Measurements from ENCODE around the gene LAMB4. TPM values are rescaled to one million over a fixed set of nuclear protein-coding genes. Genes with fewer than 3 reads are reported as not detected.

Gene LAMB4
- total and polyA plus RNA-seq, 2 of the 8 experiments (the other 6 are each of a cell fraction or from before 2014, with no cell fraction given) = not detected

DNA sequence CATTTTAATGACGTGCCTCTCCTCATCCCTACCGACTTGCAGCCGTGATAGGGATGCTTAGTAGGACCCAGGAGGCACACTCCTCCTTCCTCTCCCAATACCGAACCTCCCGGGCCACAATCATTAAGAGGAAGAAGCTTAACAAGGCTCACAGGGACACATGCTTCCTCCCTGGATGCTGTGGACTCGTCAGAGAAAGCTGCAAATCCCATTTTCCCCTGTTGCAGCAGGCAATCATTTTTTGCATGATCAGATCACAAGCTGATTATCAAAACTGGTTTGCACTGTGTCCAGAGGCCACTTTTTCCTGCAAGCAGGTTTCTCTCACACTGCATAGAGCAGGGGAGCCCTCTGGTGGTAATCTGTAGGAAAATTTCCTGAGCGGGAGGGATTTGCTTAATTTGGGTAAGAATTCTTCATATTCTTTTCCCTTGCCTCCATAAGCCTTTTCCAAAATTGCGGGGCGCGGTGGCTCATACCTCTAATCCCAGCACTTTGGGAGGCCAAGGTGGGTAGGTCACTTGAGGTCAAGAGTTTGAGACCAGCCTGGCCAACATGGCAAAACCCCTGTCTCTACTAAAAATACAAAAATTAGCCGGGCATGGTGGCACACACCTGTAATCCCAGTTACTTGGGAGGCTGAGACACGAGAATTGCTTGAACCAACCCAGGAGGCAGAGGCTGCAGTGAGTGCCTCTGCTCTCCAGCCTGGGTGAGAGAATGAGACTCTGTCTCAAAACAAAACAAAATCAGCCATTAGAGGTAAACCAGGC, 16.1 kb upstream of the LAMB4 start (continued):
- TF ChIP-seq CEBPB (IDR thresholded peaks at IDR 0.05; ENCODE audit: low read depth, low read length) (no peak), MAFK (IDR thresholded peaks at IDR 0.05; ENCODE audit: low read depth, low read length) (no peak), FOSL1 (IDR thresholded peaks at IDR 0.05; ENCODE audit: insufficient read depth, low read depth, low read length) (peak; percentile 87), SIRT6 (IDR thresholded peaks at IDR 0.05; ENCODE audit: low read length) (no peak), TAF7 (optimal IDR thresholded peaks at IDR 0.05; ENCODE audit: borderline replicate concordance, low read depth, low read length) (no peak), NANOG (IDR thresholded peaks at IDR 0.05; ENCODE audit: insufficient read depth, low read depth, low read length, poor library complexity, severe bottlenecking) (no peak), CREB1 (IDR thresholded peaks at IDR 0.05) (peak; percentile 48; the same call in 1 of the 2 replicates), ATF2 (IDR thresholded peaks at IDR 0.05; ENCODE audit: low read length) (no peak), POLR2A (IDR thresholded peaks at IDR 0.05; ENCODE audit: control extremely low read depth in 1 of 2, low read depth in 2 of 2, low read length in 2 of 2) (no peak), BACH1 (IDR thresholded peaks at IDR 0.05; ENCODE audit: low read length) (no peak)
- TF ChIP-seq, protein P1, sequence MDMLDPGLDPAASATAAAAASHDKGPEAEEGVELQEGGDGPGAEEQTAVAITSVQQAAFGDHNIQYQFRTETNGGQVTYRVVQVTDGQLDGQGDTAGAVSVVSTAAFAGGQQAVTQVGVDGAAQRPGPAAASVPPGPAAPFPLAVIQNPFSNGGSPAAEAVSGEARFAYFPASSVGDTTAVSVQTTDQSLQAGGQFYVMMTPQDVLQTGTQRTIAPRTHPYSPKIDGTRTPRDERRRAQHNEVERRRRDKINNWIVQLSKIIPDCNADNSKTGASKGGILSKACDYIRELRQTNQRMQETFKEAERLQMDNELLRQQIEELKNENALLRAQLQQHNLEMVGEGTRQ (IDR thresholded peaks at IDR 0.05; ENCODE audit: low read length) = no peak

Data from H1 (cell line).